Activated CD4-positive, CD25-positive, alpha-beta regulatory T cell treated with anti-CD3 and anti-CD28 coated beads, Interleukin-2, amount 50 U/mL, for 16 hours (primary cell): ENCODE data around the gene RNF169.

ENCODE experiments used
- DNase-seq: peaks from one replicate; pipeline ENCODE4 v3.0.0-alpha.2; 2020; ENCODE audit warnings: low read depth, low spot score

Gene RNF169

DNA sequence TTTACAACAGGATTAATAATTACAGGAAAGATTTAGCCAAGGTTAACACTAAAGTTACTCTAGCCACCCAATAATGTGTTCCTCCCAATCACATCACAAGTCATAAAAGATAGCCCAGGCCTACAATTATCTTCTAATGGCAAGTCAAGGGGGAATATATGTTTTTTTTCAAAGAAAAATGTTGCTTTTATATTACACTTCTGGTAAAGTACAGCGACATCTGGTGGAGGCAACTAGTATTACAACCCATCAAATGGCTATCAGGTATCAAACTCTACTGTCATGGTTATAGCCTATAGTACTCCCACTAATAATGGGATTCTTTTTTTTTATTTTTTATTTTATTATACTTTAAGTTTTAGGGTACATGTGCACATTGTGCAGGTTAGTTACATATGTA lies 128.5 kb downstream of the RNF169 start:
- no peak for DNase-seq
